ENCODE results near the gene FBXL4.

- TF ChIP-seq CTCF (conservative IDR thresholded peaks at IDR 0.05 in 1 of 2, IDR thresholded peaks at IDR 0.05 in 1 of 2; ENCODE audit: extremely low read depth in 1 of 2, insufficient read depth in 1 of 2, low read depth in 1 of 2, low read length in 2 of 2) (no peak), EZH2 (IDR thresholded peaks at IDR 0.05; ENCODE audit: borderline replicate concordance, low read length) (no peak)
Observed at GRCh38 chr6:98944168-98944567, 3.6 kb downstream of the FBXL4 start.

All from mammary epithelial cell (primary cell).